Measurements from ENCODE around the gene ZBTB7A.

DNA sequence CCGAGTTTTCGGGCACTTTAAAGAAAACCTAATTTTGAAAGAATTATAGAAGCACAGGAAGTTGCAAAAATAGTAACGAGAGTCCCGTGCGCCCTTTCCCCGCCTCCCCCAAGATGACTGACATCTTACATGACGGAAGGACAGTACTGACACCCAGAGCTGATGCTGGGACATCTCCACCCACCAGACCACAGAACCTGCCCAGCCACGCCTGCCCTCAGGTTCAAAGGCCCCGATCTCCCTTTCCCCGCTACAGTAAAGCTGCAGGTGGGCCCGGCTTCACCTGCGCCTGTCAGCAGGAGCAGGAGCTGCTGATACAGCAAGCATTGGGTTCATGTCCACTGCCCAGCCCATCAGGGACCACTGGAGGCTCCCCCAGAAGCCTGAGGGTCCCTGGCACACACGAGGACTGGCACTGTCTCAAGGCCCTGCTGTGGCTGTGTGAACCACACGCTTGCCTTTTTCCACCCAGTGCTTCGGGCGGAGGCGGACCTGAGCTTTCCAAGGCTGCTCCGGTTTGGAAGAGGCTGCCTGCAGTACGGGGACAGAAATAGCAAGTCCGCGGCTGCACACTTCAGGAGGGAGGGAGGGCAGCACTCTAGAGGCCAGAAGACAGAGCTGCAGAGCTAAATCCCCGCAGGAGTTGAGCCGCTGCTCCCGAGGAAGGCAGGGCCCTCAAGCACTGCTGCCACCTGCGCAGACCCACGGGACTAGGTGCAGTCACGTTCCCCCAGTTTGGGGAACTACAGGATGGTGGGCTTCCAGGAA, 48.5 kb upstream of the ZBTB7A start:
- TF ChIP-seq FOXM1 (IDR thresholded peaks at IDR 0.05; ENCODE audit: borderline replicate concordance, low read depth) (no peak), RAD21 (IDR thresholded peaks at IDR 0.05; ENCODE audit: low read depth) (no peak), YY1 (IDR thresholded peaks at IDR 0.05; ENCODE audit: low read depth) (no peak), TCF12 (IDR thresholded peaks at IDR 0.05; ENCODE audit: low read depth) (no peak)
